RWPE1 (cell line): ENCODE data around the gene ARL14EP.

Source experiments
- CTCF ChIA-PET: fragments of 350-600 bp; sonication (Branson Sonifier 250); formaldehyde crosslinking; extraction: SDS; loops from one replicate; lab custom pipeline; 2021; lab: Yijun Ruan, JAX
- POLR2A ChIA-PET: fragments of 400-600 bp; formaldehyde crosslinking; extraction: SDS; loops from one replicate; lab custom pipeline; 2020; ENCODE audit warnings: antibody characterized with exemption; ENCODE audit not compliant: low non-redundant PET; lab: Yijun Ruan, JAX
- DNase-seq: peaks from one replicate; pipeline ENCODE4 v3.0.0; 2012; ENCODE audit warnings: low spot score
- H3K27ac ChIP-seq: fragments of 450-650 bp; 2 replicates; pipeline ENCODE4 v1.5.1; 2017
- CTCF ChIP-seq: fragments of 450-650 bp; conservative IDR thresholded peaks from 2 replicates; pipeline ENCODE4 v1.5.1; 2017; ENCODE audit warnings: low read depth, mild to moderate bottlenecking

The ARL14EP gene

DNA sequence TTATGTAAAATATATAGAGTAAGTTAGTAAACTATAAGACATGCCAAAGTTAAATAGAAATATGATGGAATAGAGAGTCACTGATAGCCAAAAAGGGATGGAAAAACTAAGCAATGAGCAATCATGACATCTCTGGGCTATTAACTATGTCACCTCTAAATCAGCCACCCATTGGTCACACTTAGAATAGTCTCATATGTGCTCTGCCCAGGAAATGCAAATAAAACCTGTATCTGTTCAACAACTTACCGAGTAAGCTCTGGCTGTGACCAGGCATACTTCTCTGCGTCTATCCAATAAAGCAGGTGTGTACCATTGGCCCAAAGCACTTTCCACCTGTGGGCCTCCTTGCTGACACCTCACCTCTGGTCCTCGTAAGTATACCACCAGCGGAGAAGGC is 1.6 kb upstream of the ARL14EP start:
- no peak for TF ChIP-seq CTCF
- CTCF ChIA-PET = no interaction called here

DNA sequence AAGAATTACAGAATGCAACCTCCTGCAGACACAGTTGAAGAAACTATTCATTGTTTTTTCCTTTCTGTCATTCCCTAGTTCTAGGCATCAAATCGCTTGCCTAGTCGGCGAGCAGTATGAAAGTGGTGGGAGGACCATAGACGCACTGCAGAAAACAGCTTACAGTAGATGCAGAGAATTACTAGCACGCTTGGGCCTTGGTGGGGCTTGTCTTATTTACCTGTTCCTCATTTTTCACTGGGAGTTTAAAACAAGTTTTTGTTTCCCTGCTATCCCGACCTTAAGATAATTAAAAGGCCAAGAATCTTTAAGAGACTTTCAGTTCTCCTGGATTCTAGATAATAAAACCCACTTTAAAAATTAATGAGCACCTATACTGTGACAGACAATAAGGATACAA is 713 bp upstream of the ARL14EP start:
- no peak for DNase-seq
- no peak for TF ChIP-seq CTCF
- H3K27ac ChIP-seq = no peak overlapping the region
- POLR2A ChIA-PET = no interaction called here
- CTCF ChIA-PET = no interaction called here

More for the DNA sequence above, 1.6 kb upstream of the ARL14EP start:
- no peak overlapping the region for H3K27ac ChIP-seq
- POLR2A ChIA-PET = no interaction called here
- no peak for DNase-seq

DNA sequence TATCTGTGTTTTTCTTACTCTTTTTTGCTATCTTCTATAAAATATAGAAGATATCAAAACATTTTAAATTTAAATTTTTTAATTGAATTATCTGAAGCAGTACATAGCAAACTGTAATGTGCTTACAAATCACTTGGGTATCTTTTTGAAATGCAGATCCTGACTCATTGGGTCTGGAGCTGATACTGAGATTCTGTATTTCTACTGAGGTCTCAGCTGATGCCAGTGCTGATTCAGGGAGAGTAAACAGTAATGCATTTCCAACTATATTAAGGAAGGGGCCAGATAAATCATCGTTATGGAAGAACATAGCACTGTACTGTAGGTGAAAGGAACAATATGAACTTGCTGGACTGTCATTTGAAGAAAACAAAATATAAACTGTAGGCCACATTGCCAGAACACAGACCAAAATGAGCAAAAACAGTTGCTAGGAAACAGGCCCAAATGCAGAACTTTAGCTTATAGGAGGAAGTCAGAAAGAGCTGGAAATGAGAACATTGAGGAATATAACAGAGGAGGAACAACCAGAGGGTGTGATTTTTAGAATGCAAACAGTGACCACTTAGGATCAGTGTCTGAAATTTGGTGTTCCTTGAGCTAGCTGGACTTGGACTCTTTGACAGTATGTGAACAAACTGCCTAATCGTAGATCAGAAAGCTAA is 3.3 kb downstream of the ARL14EP start:
- no peak overlapping the region for H3K27ac ChIP-seq
- CTCF ChIA-PET = interaction anchor here (1.0 kb wide), 2 partner anchors 9 to 198 kb away, joined by 3 read pairs; no protein-coding TSS in a partner anchor
- no peak for TF ChIP-seq CTCF
- POLR2A ChIA-PET = no interaction called here
- DNase-seq = no peak

- H3K27ac ChIP-seq = no peak overlapping the region
- no peak for DNase-seq
- ChIA-PET CTCF (interaction anchor here (1.0 kb wide), 2 partner anchors 10 to 199 kb away, joined by 3 read pairs; no protein-coding TSS in a partner anchor), POLR2A (no interaction called here)
- no peak for TF ChIP-seq CTCF
These were observed 4.0 kb downstream of the ARL14EP start for GRCh38 chr11:30326906-30327305.

GRCh38 chr11:30328681-30329080 is 5.8 kb downstream of the ARL14EP start:
- H3K27ac ChIP-seq = no peak overlapping the region
- no peak for TF ChIP-seq CTCF
- DNase-seq = no peak
- ChIA-PET POLR2A (no interaction called here), CTCF (no interaction called here)

DNA sequence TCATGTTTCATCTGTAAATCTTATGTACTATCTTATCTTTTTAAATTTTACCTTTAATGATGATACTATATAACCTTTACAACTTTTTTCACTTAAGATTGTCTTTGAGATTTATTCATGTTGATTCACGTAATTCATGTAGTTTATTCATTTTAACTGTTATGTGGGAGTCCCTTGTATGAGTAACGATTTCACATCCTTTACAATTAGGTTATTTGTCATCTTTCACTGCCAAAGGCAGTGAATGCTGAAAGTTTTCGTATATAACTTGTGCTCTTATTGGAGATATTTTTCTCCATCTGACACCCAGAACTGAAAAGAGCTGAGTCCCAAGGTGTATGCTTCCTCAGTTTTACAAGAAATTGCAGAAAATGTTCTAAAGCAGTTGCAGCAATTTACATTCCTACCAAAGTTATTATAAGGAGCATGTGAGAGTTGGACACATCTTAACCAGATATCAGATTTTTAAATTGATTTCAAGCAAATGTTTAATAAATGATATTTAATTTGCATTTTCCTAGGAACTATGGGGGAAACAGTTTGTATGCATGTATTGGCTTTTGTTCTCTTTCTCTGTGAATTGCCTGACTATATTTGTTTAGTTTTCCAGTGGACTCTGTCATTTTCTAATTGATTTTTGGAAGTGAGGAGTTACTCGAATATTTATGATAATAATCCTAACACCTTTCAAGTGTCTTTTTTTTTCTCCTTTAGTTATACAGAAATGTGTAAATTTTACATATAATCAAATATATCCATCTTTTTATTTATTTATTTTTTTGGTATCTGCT is 6.4 kb downstream of the ARL14EP start:
- ChIA-PET POLR2A (no interaction called here), CTCF (no interaction called here)
- no peak for DNase-seq
- H3K27ac ChIP-seq = no peak overlapping the region
- no peak for TF ChIP-seq CTCF
